B cell (primary cell): ENCODE results near the gene PCDH9. TPM values are rescaled to one million over a fixed set of nuclear protein-coding genes. Genes with fewer than 3 reads are reported as not detected.

ENCODE experiments used
- ATAC-seq: fragments of 200-7000 bp; cut with Tn5 transposase; one replicate; pipeline ENCODE4 v1.10.0; 2021; ENCODE audit warnings: low read depth, mild to moderate bottlenecking, moderate number of reproducible peaks, moderate library complexity
- CTCF ChIA-PET: fragments of 350-600 bp; sonication (Branson Sonifier 250); formaldehyde crosslinking; loops from one replicate; lab custom pipeline; 2021; ENCODE audit warnings: antibody characterized with exemption, inconsistent platforms; lab: Charles Lee
- POLR2A ChIA-PET: fragments of 350-600 bp; sonication (Branson Sonifier 250); formaldehyde crosslinking; loops from one replicate; lab custom pipeline; 2021; ENCODE audit warnings: antibody characterized with exemption; lab: Charles Lee
- DNase-seq: peaks from one replicate; pipeline ENCODE4 v3.0.0; 2013
- H2AFZ ChIP-seq: 2 replicates; pipeline ENCODE4 v1.6.1; 2012; ENCODE audit warnings: mild to moderate bottlenecking, low read depth, low read length; ENCODE audit not compliant: insufficient read depth, poor library complexity, severe bottlenecking
- H3K27ac ChIP-seq, 2 donors: 1 replicate in 1 of 2; 2 replicates in 1 of 2; pipeline ENCODE4 v1.5.1; 2012 to 2013; ENCODE audit warnings: low read length in 2 of 2, mild to moderate bottlenecking in 2 of 2, moderate library complexity in 1 of 2
- H3K27me3 ChIP-seq, 4 experiments: fragments of 200-600 bp in 1 of 4; sonication (generic) in 1 of 4; replicated peaks in 1 of 4; 1 replicate in 2 of 4; 2 replicates in 2 of 4; pipeline versions ENCODE4 v1.6.1 to v1.7.0; 2013 to 2016; ENCODE audit warnings: low read length in 3 of 4, mild to moderate bottlenecking in 2 of 4, mixed read lengths in 1 of 4, moderate library complexity in 1 of 4; ENCODE audit not compliant: insufficient read depth in 4 of 4, control insufficient read depth in 3 of 4; ENCODE audit errors: control extremely low read depth in 1 of 4
- H3K36me3 ChIP-seq, 2 experiments: replicated peaks in 1 of 2; 1 replicate in 1 of 2; 2 replicates in 1 of 2; pipeline versions ENCODE4 v1.6.1 to v1.7.1; 2013; ENCODE audit warnings: low read length in 1 of 2; ENCODE audit not compliant: insufficient read depth in 2 of 2, control insufficient read depth in 1 of 2; ENCODE audit errors: control extremely low read depth in 1 of 2, extremely low read depth in 1 of 2
- H3K4me1 ChIP-seq, 2 donors: fragments of 200-600 bp in 1 of 2; sonication (generic) in 1 of 2; 1 replicate in 1 of 2; 2 replicates in 1 of 2; pipeline versions ENCODE4 v1.5.1 to v1.6.1; 2013 to 2017; ENCODE audit warnings: low read length in 2 of 2; ENCODE audit not compliant: control insufficient read depth in 2 of 2, insufficient read depth in 2 of 2
- H3K4me2 ChIP-seq: replicated peaks from 2 replicates; pipeline ENCODE3; 2012; ENCODE audit warnings: mild to moderate bottlenecking, low read depth, low read length; ENCODE audit not compliant: poor library complexity, severe bottlenecking
- H3K4me3 ChIP-seq, 5 experiments: fragments of 200-600 bp in 1 of 5; sonication (generic) in 1 of 5; 1 replicate in 3 of 5; 2 replicates in 2 of 5; pipeline versions ENCODE4 v1.5.1 to v1.7.0; 2011 to 2016; ENCODE audit warnings: low read length in 4 of 5, mild to moderate bottlenecking in 4 of 5, low read depth in 2 of 5, control low read depth in 1 of 5, moderate library complexity in 1 of 5; ENCODE audit not compliant: insufficient read depth in 1 of 5; ENCODE audit errors: control extremely low read depth in 1 of 5, extremely low read depth in 1 of 5
- H3K79me2 ChIP-seq: fragments of 200-600 bp; sonication (generic); one replicate; pipeline ENCODE4 v1.6.0; 2016; ENCODE audit warnings: low read length; ENCODE audit not compliant: control insufficient read depth, insufficient read depth
- H3K9ac ChIP-seq: fragments of 200-600 bp; sonication (generic); 2 replicates; pipeline ENCODE4 v1.6.1; 2017; ENCODE audit warnings: mild to moderate bottlenecking, low read length, moderate library complexity
- H3K9me3 ChIP-seq, 3 donors: one replicate each; pipeline versions ENCODE4 v1.6.1 to v1.7.1; 2013; ENCODE audit warnings: low read length in 2 of 3; ENCODE audit not compliant: control insufficient read depth in 2 of 3, insufficient read depth in 1 of 3; ENCODE audit errors: control extremely low read depth in 1 of 3
- H4K20me1 ChIP-seq: 2 replicates; pipeline ENCODE4 v1.6.0; 2012; ENCODE audit warnings: mild to moderate bottlenecking, low read length; ENCODE audit not compliant: insufficient read depth, control insufficient read depth, poor library complexity, severe bottlenecking
- H3K27ac Mint-ChIP-seq: one replicate; pipeline ENCODE4 v1.8.0; 2021; ENCODE audit warnings: mixed read lengths
- H3K27me3 Mint-ChIP-seq: one replicate; pipeline ENCODE4 v1.8.0; 2021; ENCODE audit warnings: mixed read lengths
- H3K4me1 Mint-ChIP-seq: one replicate; pipeline ENCODE4 v1.8.0; 2021; ENCODE audit warnings: mixed read lengths
- H3K4me3 Mint-ChIP-seq: one replicate; pipeline ENCODE4 v1.8.0; 2021; ENCODE audit warnings: mixed read lengths
- H3K9me3 Mint-ChIP-seq: one replicate; pipeline ENCODE4 v1.8.0; 2022; ENCODE audit warnings: mixed read lengths; ENCODE audit not compliant: insufficient read depth
- CTCF ChIP-seq: fragments of 200-600 bp; IDR thresholded peaks from one replicate; pipeline ENCODE4 v1.8.0; 2022; ENCODE audit warnings: antibody characterized with exemption, mild to moderate bottlenecking
- EZH2 ChIP-seq: IDR thresholded peaks from 2 replicates; pipeline ENCODE4 v1.6.1; 2012; ENCODE audit warnings: borderline replicate concordance, low read depth, mild to moderate bottlenecking, moderate library complexity, low read length; ENCODE audit not compliant: insufficient read depth, poor library complexity, severe bottlenecking
- WGBS: methylation state at CpG from one replicate; pipeline ENCODE4 v1.1.5; 2013; ENCODE audit warnings: missing lambda C conversion rate; ENCODE audit not compliant: insufficient coverage; 5-methylcytosine and 5-hydroxymethylcytosine counted together
- intact Hi-C: fragments of 100-400 bp; cut with micrococcal nuclease; formaldehyde crosslinking; loops from one replicate; pipeline ENCODE4 v1.10.0; 2022
- polyA plus RNA-seq: library from polyadenylated mRNA; depleted of rRNA; stranded (reverse); fragments of >200 nt; gene quantifications from 2 replicates; pipeline ENCODE4 v1.2.3, GENCODE V29; 2012
- total RNA-seq, 2 donors: library from RNA; stranded (reverse); fragments of 120-200 nt in 1 of 2; gene quantifications; 1 replicate in 1 of 2; 2 replicates in 1 of 2; pipeline versions ENCODE4 v1.2.3 to v1.2.4, GENCODE V29; 2013 to 2022

The PCDH9 gene
- total and polyA plus RNA-seq, 2 donors (not counting 1 experiment from before 2014, with no cell fraction given) = 13.1 to 21.8 TPM

DNA sequence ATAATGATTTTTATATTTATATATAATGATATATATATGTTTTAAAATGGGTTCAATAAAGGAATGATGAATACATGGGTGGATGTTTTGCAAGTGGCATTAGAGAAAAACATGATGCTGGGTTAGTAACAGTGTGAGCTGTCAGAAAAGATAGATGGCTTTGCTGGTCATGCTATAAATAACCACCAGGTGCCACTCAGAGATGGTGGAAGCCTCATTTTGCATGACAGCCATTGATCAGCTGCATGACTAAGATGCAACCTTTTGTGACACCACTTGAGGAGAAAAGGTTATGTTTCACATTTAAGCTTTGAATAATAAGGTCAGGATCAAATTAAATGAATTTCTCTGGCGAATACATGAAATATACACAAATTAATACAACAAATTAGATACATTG is 737.7 kb downstream of the PCDH9 start:
- WGBS = no CpG with 5 or more reads among the region's 1 CpG
- ATAC-seq = no peak
- intact Hi-C loops = loop anchor here (5.0 kb wide), 1 partner anchor 735 kb away; no protein-coding TSS in a partner anchor

DNA sequence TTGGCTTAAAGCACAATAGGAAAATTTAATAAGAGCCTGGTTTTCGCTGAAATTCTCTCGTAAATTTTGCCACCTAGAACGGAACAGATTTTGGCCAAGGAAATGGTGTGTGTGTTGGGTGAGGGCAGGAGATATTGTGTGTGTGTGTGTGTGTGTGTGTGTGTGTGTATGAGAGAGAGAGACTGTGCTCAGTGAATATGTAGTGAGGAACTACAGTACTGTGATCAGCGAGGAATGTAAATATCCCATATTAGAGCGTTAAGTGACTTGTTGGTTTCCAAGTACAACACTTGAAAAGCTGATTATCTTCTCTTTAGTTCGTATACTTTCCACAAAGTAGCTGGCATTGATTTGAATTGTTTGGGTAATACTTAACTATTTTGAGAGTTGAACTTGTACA is 738.9 kb downstream of the PCDH9 start:
- TF ChIP-seq CTCF (no peak), EZH2 (no peak)
- no peaks in the 10 kb centered on the region for H3K9me3 ChIP-seq
- Mint-ChIP-seq H3K4me3 (no peak overlapping the region), H3K9me3 (no peaks in the 10 kb centered on the region), H3K27ac (no peak overlapping the region), H3K27me3 (no peaks in the 10 kb centered on the region), H3K4me1 (peaks cover 4% of the 10 kb centered on the region)
- intact Hi-C loops = loop anchor here (5.0 kb wide), 1 partner anchor 736 kb away; no protein-coding TSS in a partner anchor
- H3K9ac ChIP-seq = no peak overlapping the region
- H3K4me2 ChIP-seq = no peak overlapping the region
- no peaks in the 10 kb centered on the region for H3K36me3 ChIP-seq
- no peaks in the 10 kb centered on the region for H3K4me1 ChIP-seq
- ATAC-seq = no peak
- H3K4me3 ChIP-seq = no peak overlapping the region
- H2AFZ ChIP-seq = no peak overlapping the region
- no peaks in the 10 kb centered on the region for H4K20me1 ChIP-seq
- no peak for DNase-seq
- no peak overlapping the region for H3K27ac ChIP-seq
- 100% methylated on average over 4 of the region's 6 CpGs for WGBS
- no peaks in the 10 kb centered on the region for H3K27me3 ChIP-seq
- CTCF ChIA-PET = interaction anchor here (1.1 kb wide), 1 partner anchor 747 kb away, joined by 3 read pairs; no protein-coding TSS in a partner anchor
- POLR2A ChIA-PET = no interaction called here
- H3K79me2 ChIP-seq = no peaks in the 10 kb centered on the region

More for the DNA sequence above, 737.7 kb downstream of the PCDH9 start:
- H3K27me3 ChIP-seq = no peaks in the 10 kb centered on the region
- TF ChIP-seq CTCF = peak; percentile 37
- TF ChIP-seq EZH2 = no peak
- peaks cover 4% of the 10 kb centered on the region for H3K4me1 Mint-ChIP-seq
- H3K9me3 ChIP-seq = no peaks in the 10 kb centered on the region
- no peak overlapping the region for H2AFZ ChIP-seq
- no peak overlapping the region for H3K4me2 ChIP-seq
- H3K27me3 Mint-ChIP-seq = no peaks in the 10 kb centered on the region
- H3K79me2 ChIP-seq = no peaks in the 10 kb centered on the region
- no peaks in the 10 kb centered on the region for H3K4me1 ChIP-seq
- no peak overlapping the region for H3K9ac ChIP-seq
- ChIA-PET CTCF (interaction anchor here (0.8 to 1.6 kb wide), 3 partner anchors 10 to 731 kb away, joined by 3 to 4 read pairs (median 4); no protein-coding TSS in a partner anchor), POLR2A (no interaction called here)
- no peak overlapping the region for H3K4me3 ChIP-seq
- H3K9me3 Mint-ChIP-seq = no peaks in the 10 kb centered on the region
- DNase-seq = peak; percentile 13
- no peak overlapping the region for H3K27ac Mint-ChIP-seq
- no peaks in the 10 kb centered on the region for H4K20me1 ChIP-seq
- no peak overlapping the region for H3K27ac ChIP-seq
- H3K36me3 ChIP-seq = no peaks in the 10 kb centered on the region
- H3K4me3 Mint-ChIP-seq = no peak overlapping the region
